SU-DHL-6 (cell line): Measurements from ENCODE around the gene INA.

Experiments used
- CTCF ChIP-seq: fragments of 200-600 bp; sonication (generic); IDR thresholded peaks from one replicate; pipeline ENCODE4 v1.5.1; 2017; ENCODE audit warnings: antibody characterized with exemption, mild to moderate bottlenecking, low read length, moderate library complexity; ENCODE audit not compliant: insufficient read depth, poor library complexity, severe bottlenecking
- EZH2phosphoT487 ChIP-seq: fragments of 200-600 bp; sonication (generic), shearing (Covaris generic); conservative IDR thresholded peaks from 2 replicates; pipeline ENCODE4 v1.6.1; 2018; ENCODE audit warnings: mild to moderate bottlenecking, antibody characterized with exemption, low read length, moderate library complexity, mixed read lengths

- TF ChIP-seq CTCF, result no peak
- no peak for TF ChIP-seq EZH2phosphoT487
These were observed 11.1 kb downstream of the INA start for GRCh38 chr10:103287992-103288391.
